ENCODE data around the gene CCDC47. TPM values are rescaled to one million over a fixed set of nuclear protein-coding genes. Genes with fewer than 3 reads are reported as not detected.

CCDC47 gene
- total RNA-seq, 1 donor from 2014 or later, result 102 TPM

DNA sequence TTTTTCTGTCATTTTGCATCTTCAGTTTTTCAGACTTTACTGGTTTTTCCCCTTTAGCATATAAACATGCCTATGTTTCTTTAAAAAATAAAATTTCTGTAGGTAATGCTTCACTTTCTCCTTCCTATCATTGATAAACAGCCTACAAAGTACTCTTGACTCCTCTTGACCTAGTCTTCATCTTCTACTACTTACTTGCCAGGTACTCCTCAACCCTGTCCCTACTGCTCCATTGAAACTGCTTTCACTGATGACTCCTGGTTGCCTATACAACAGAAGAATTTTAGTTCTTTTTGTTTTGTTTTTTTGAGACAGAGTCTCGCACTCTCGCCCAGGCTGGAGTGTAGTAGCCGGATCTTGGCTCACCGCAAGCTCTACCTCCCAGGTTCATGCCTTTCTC lies 7.5 kb upstream of the CCDC47 start:
- no peak for DNase-seq

GRCh38 chr17:63780507-63780906 lies 7.1 kb upstream of the CCDC47 start:
- no peak for DNase-seq

GRCh38 chr17:63775420-63775819 lies 2.0 kb upstream of the CCDC47 start:
- DNase-seq, result no peak

- DNase-seq, result peak; percentile 8
These were observed 1.5 kb upstream of the CCDC47 start for GRCh38 chr17:63774969-63775265.

DNA sequence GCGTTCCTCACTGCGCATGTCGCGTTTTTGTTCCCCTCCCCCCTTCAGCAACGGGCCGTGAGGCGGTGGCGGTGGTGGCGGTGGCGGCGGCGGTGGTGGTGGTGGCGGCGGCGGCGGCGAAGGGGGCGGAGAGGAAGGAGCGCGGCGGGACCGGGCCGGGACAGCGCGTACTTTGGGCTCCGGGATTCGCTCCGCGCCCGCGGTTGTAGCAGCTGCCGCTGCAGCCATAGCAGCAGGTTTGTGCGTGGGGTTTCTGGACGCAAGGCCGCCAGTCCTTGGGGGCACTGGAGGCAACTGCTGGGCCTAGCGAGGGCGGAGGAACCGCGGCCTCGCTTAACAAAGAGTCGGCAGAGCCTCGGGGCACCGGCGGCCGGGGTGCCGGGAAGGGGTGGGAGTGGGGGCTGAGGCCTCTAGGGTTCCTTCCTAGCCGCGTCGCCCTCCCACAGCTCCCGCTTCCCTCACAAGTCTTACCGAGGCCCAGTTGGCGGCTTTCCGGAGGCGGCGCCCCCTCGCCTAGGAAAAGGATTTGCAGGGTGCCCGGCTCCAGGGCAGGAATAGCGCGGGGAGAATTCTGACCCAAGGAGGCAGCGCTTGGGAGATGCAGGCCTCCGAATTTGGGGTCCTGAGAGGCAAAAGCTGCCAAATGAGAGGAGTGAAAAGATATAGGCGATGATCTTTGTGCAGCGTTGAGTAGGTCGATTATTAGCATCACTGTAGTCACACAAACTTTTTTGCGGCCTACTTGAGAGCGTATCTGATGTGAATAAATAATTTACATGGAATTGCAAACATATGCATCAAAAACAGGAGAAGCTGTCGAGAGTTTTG lies 958 bp upstream of the CCDC47 start, which contains the start of gene DDX42:
Gene DDX42, plus strand, starts transcription at position 30 of the 828 bp plus-strand sequence. CDS start 12,880 bp downstream, outside the sequence.
- peak; percentile 76 for DNase-seq

DNA sequence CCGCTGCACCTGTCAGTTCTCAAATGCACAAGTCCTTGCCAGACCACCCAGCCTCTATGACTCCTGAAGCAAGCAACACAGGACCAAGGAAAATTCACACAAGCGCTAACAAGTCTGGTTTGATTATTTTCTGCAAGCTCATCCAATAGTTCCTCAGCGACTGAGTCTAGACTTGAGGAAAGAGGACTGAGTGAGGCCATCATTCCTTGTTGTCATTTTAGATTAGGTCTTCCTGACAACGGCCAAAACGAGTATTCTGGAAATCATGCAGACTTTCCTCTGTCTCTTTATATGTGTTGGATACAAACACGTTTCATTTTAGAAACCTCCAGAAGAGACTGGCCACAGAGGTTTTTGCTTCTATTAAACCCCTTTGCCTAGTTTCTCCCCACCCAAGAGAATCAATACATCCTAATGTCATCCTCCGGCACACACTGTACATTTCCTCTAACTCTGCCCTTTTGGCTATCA lies 561 bp downstream of the CCDC47 start:
- peak; percentile 56 for DNase-seq

- no peak for DNase-seq
These were observed 5.0 kb downstream of the CCDC47 start for GRCh38 chr17:63768433-63768832.

DNA sequence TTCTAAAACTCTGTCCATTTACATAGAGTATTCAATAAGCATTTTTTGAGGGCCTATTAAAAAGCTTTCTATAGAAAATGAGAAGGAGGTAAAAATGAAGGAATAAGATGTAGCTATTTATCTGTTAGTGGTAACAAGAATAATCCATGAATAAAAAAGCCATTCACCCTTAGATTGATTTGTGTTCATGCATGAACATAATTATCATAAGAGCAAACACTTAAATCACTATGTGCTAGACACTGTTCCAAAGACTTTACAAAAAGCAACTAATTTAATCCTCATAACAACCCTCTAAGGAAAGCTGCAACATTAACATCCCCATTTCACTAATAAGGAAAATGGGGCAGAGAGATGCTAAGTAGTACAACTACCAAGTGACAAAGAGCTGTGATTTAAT lies 6.6 kb downstream of the CCDC47 start:
- DNase-seq, result no peak

- no peak for DNase-seq
These were observed 8.7 kb downstream of the CCDC47 start for GRCh38 chr17:63764716-63765115.

GRCh38 chr17:63762161-63763078 lies 11.0 kb downstream of the CCDC47 start:
- DNase-seq, result no peak

GRCh38 chr17:63760771-63761539 lies 12.4 kb downstream of the CCDC47 start:
- DNase-seq, result no peak

- DNase-seq, result no peak
These were observed 15.0 kb downstream of the CCDC47 start for GRCh38 chr17:63758428-63758827.

DNA sequence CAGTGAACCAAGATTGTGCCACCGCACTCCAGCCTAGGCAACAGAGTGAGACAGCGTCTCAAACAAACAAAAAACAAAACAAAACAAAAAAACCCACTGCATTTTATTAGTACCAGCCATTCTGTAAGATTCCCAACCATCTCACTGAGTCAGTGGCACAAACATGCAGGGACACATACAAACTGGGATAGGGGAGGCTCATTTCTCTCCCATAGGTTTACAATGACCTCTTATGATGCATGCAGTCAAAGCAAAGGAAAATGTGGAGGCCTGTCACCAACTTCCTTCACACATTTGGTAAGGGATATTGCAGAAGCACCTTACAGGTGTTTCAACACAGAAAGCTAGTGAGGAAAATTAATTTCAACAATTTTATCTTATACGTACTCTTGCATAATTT lies 19.4 kb downstream of the CCDC47 start:
- no peak for DNase-seq

DNA sequence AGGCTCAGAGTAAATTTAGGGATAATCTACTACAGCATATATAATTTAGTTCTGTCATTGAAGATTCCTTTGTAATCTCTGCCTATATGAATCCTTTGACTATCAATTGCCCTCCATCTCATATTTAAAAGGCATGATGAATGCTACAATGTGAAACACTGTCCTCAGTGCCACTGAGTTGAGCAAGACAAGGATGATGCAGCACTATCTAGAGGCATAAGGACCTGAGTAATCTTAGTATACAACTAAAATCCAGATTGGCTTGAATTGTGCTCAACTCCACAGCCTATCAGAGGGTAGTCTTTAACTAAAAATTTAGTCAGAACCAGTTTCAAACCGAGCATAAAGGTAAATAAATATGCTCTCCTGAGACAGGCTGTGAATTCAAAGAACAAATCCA lies 20.2 kb downstream of the CCDC47 start:
- DNase-seq, result no peak

DNA sequence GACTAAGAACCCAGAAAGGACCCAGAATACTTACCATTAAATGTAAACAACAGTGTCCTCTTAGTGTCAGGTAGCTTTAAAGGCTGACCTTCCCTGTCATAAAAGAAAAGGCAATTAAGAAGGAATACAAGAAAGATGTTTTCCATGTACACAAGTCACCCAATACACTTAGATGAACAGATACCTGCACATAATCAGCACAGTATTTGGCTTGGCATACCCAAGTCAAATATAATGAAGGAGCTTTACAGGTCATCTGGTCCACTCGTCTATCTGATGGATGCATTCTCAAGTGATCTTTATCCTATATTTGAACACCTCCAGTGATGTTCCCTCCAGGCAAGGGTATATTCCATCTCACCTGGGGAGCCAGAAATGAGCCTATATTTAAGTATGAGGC lies 20.7 kb downstream of the CCDC47 start:
- DNase-seq, result no peak

DNA sequence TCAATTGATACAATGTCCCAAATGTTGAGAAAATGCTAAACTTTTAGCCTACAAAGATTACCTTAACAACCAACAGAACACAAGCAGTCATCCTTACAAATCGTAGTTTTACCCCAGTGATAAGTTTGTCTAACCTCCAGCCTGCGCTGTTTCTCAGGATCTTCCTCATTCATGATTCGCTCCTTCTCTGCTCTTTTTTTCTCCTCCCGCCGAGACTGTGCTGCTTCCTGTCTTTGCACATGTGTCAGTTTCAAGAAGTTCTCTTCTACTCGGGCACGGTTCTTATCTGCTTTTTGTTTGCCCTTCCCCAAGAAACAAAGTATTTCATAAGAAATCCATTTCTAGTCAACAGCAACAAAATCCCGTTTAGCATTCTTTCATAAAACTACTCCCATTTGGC lies 21.6 kb downstream of the CCDC47 start:
- DNase-seq, result no peak

DNA sequence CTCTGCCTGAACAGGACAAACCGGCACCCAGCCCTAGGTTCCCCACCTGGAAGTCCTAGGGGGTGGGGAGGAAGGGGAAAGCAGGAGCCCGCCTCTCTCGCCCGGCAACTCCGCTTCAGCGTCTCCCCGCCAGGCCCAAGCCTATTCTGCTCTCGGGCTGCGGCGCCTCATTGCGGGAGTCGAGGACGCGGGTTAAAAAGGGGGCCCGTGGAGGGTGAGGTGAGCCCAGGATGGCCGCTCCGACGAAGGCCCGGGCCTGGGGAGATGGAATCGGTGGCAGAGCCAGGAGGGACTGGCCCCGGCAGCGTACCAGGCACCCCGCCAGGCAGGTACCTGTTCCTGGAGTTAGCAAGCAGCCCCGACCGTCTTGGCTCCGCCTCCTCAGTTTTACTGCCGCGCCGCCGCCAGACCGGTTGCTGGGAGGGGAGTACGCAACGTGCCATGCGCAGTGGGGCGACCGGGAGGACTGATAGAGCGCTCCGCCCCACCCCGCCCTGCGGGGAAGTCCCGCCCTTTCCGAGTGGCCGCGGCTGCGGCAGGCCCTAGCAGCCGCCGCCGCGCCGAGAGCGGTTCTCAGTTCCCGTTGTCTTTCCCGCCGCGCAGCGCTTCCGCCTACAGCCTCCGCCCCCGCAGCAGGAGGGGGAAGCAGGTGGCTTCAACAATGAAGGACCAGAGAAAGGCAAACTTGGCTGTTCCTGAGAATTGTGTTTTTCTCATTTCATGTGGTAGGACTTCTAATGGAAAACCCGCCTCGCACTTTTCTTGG lies 31.8 kb downstream of the CCDC47 start, which contains the start of gene STRADA:
Gene STRADA, minus strand, starts transcription at position 392 of the 766 bp plus-strand sequence. CDS start 13,430 bp downstream, outside the sequence.
- DNase-seq, result peak; percentile 99

GRCh38 chr17:63741143-63741407 lies 32.3 kb downstream of the CCDC47 start:
- peak; percentile 38 for DNase-seq

DNA sequence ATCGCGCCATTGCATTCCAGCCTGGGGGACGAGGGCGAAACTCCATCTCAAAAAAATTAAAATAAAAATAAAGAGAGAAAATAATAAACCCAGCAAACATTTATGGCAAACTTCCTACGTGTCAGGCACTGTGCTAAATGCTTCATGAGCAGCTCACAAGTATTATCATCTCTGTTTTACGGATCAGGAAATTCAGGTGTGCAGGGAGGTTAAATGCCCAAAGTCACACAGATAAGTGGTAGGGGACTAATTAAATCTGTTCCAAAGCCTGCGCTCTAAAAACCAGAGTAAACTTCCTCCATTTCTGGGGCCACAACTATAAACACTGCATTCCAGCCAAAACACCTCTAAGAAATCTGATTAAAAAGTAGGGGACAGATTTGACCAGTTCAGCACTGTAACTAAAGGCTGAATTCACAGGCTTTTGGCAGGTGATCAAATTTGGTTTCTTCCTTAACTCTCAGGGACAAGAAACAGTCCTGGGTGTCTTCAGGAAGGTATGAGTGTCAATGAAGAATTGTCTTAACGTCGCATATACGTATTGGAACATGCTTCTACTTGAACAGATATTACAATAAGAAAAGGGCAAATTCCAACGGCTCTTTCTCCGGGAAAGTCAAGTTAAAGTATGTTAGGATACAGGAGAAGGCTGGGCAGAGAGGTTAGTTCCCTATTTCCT lies 32.8 kb downstream of the CCDC47 start:
- DNase-seq, result no peak

- no peak for DNase-seq
These were observed 37.7 kb downstream of the CCDC47 start for GRCh38 chr17:63735691-63736090.

DNA sequence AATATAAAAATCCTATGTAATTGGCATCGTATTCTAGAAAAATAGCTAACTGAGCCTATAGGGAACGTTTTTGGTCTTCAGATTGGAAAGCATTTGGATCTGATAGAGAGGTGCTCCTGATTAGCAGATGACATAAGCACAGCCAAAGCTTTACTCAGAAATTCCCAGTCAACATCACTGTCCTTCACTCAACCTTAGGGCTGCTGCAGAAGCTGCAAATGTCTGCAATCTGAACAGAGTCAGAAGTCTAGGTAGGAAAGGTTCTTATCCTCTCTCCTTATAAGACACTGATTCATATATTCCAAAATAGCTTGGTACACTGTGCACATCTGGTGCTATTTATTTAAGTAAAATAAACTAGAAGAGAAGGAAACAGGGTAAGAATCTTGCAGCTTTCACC lies 51.0 kb downstream of the CCDC47 start:
- no peak for DNase-seq
